Kidney (tissue), 14 donors: ENCODE measurements around the gene VSIG10. TPM values are rescaled to one million over a fixed set of nuclear protein-coding genes. Genes with fewer than 3 reads are reported as not detected.

Experiments used
- DNase-seq, 5 donors: peaks; one replicate each; pipeline ENCODE4 v3.0.0-alpha.2; 2013 to 2020
- FAIRE-seq: peaks from 2 replicates; lab custom pipeline; 2012; peaks lifted over from hg19 to GRCh38; lab: Jason Lieb, UNC
- H3K27ac ChIP-seq, 2 donors: one replicate each; pipeline ENCODE4 v1.7.0; 2013; ENCODE audit warnings: low read depth in 2 of 2, low read length in 2 of 2, inconsistent platforms in 1 of 2
- H3K27me3 ChIP-seq: one replicate; pipeline ENCODE4 v1.7.1; 2013; ENCODE audit warnings: low read length, inconsistent platforms; ENCODE audit not compliant: control insufficient read depth, insufficient read depth
- H3K36me3 ChIP-seq, 3 donors: one replicate each; pipeline versions ENCODE4 v1.7.0 to v1.7.1; 2013; ENCODE audit warnings: low read length in 3 of 3, control low read depth in 1 of 3, inconsistent platforms in 1 of 3; ENCODE audit not compliant: insufficient read depth in 3 of 3, control insufficient read depth in 2 of 3
- H3K4me1 ChIP-seq, 3 donors: one replicate each; pipeline versions ENCODE4 v1.7.0 to v1.7.1; 2013; ENCODE audit warnings: low read length in 3 of 3, inconsistent platforms in 1 of 3, low read depth in 1 of 3; ENCODE audit not compliant: control insufficient read depth in 2 of 3, insufficient read depth in 2 of 3
- H3K4me3 ChIP-seq, 3 donors: one replicate each; pipeline versions ENCODE4 v1.7.0 to v1.8.1; 2013; ENCODE audit warnings: low read length in 3 of 3, control low read depth in 1 of 3, inconsistent platforms in 1 of 3
- H3K9ac ChIP-seq, 3 donors: one replicate each; pipeline versions ENCODE4 v1.7.0 to v1.7.1; 2013; ENCODE audit warnings: low read length in 3 of 3, control low read depth in 1 of 3, inconsistent platforms in 1 of 3
- H3K9me3 ChIP-seq, 3 donors: one replicate each; pipeline versions ENCODE4 v1.7.0 to v1.7.1; 2013; ENCODE audit warnings: low read length in 3 of 3, control low read depth in 1 of 3, inconsistent platforms in 1 of 3; ENCODE audit not compliant: control insufficient read depth in 2 of 3, insufficient read depth in 1 of 3
- intact Hi-C: fragments of 100-400 bp; cut with DNase I; formaldehyde crosslinking; loops from one replicate; pipeline ENCODE4 v1.11.1; 2022
- polyA plus RNA-seq: library from polyadenylated mRNA; stranded (reverse); fragments of 350-450 nt; fragmentation: Illumina TruSeq; extraction: RNeasy Lipid Tissue Mini Kit (QIAGEN cat#74804); gene quantifications from one replicate; pipeline ENCODE4 v1.2.3, GENCODE V29; 2014; ENCODE audit warnings: low read depth, low replicate concordance; ENCODE audit not compliant: insufficient read depth
- total RNA-seq: library from RNA; stranded (reverse); fragmentation: NEBNext Ultra II Directional; extraction: Animal tissue kit (Norgen Biotek cat#: 25700); gene quantifications from one replicate; pipeline ENCODE4 v1.2.1, GENCODE V29; 2021
- TF ChIP-seq, protein P1 (sequence below): IDR thresholded peaks from 3 replicates; pipeline ENCODE4 v1.5.1; 2012; ENCODE audit warnings: mild to moderate bottlenecking, moderate library complexity, borderline replicate concordance; ENCODE audit not compliant: insufficient read depth; ENCODE audit errors: extremely low read depth
- donor health status: control.
- donor health status: control.
- donor health status: control.
- donor health status: control.
- donor health status: control.
- donor health status: DM: yes; HTN: yes; CAD: no.
- donor health status: Normal renal cell carcinoma (clear cell type).

Gene VSIG10
- total and polyA plus RNA-seq, 2 donors from 2014 or later: 15.8 to 26.1 TPM

DNA sequence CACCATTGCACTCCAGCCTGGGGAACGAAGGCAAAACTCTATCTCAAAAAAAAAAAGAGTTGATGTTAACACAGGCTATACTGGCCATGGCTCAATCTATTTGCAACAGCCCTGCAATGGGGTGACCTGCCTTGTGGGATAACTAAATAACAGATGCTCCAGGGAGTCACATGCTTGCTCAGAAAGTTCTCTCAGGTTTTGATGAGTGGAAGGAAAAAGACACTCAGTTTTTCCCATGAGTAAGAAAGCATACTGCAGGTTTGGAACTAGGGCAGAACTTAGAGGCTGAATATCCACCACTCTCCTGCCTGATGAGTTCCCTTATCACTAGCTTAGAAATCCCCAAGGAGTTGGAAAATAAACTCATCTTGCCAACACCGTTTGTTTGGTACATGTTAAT lies 59.7 kb downstream of the VSIG10 start:
- Histone ChIP-seq H3K4me3 (no peak overlapping the region), H3K27ac (no peak overlapping the region), H3K4me1 (no peaks in the 10 kb centered on the region), H3K36me3 (peaks cover 10 to 31% (median 11%) of the 10 kb centered on the region in 3 donors), H3K9ac (no peak overlapping the region), H3K27me3 (no peaks in the 10 kb centered on the region), H3K9me3 (no peaks in the 10 kb centered on the region)
- no peak for FAIRE-seq
- TF ChIP-seq, protein P1, sequence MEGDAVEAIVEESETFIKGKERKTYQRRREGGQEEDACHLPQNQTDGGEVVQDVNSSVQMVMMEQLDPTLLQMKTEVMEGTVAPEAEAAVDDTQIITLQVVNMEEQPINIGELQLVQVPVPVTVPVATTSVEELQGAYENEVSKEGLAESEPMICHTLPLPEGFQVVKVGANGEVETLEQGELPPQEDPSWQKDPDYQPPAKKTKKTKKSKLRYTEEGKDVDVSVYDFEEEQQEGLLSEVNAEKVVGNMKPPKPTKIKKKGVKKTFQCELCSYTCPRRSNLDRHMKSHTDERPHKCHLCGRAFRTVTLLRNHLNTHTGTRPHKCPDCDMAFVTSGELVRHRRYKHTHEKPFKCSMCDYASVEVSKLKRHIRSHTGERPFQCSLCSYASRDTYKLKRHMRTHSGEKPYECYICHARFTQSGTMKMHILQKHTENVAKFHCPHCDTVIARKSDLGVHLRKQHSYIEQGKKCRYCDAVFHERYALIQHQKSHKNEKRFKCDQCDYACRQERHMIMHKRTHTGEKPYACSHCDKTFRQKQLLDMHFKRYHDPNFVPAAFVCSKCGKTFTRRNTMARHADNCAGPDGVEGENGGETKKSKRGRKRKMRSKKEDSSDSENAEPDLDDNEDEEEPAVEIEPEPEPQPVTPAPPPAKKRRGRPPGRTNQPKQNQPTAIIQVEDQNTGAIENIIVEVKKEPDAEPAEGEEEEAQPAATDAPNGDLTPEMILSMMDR: no peak
- intact Hi-C loops: no loop called here
- DNase-seq: no peak

- Histone ChIP-seq H3K4me3 (no peak overlapping the region), H3K27ac (no peak overlapping the region), H3K9me3 (no peaks in the 10 kb centered on the region), H3K36me3 (peaks cover 10 to 48% (median 13%) of the 10 kb centered on the region in 3 donors), H3K27me3 (no peaks in the 10 kb centered on the region), H3K9ac (no peak overlapping the region), H3K4me1 (no peaks in the 10 kb centered on the region)
- FAIRE-seq: no peak
- no peak for DNase-seq
- intact Hi-C loops: no loop called here
- TF ChIP-seq, protein P1: no peak
Measured at GRCh38 chr12:118042091-118042490, 61.7 kb downstream of the VSIG10 start.

- TF ChIP-seq, protein P1: no peak
- Histone ChIP-seq H3K9me3 (no peaks in the 10 kb centered on the region), H3K4me3 (no peak overlapping the region), H3K27ac (no peak overlapping the region), H3K27me3 (no peaks in the 10 kb centered on the region), H3K36me3 (peaks cover 12 to 79% (median 45%) of the 10 kb centered on the region in 3 donors), H3K9ac (no peak overlapping the region), H3K4me1 (no peaks in the 10 kb centered on the region)
- DNase-seq (no peak), FAIRE-seq (no peak)
- intact Hi-C loops: no loop called here
Measured at GRCh38 chr12:118038137-118038536, 65.7 kb downstream of the VSIG10 start.
